Measurements from ENCODE around the gene TCF3. TPM values are rescaled to one million over a fixed set of nuclear protein-coding genes. Genes with fewer than 3 reads are reported as not detected.

TCF3 gene
- total RNA-seq, 5 donors from 2014 or later (not counting 1 experiment from before 2014, with no cell fraction given) = 63.3 to 107 (median 94.6) TPM

DNA sequence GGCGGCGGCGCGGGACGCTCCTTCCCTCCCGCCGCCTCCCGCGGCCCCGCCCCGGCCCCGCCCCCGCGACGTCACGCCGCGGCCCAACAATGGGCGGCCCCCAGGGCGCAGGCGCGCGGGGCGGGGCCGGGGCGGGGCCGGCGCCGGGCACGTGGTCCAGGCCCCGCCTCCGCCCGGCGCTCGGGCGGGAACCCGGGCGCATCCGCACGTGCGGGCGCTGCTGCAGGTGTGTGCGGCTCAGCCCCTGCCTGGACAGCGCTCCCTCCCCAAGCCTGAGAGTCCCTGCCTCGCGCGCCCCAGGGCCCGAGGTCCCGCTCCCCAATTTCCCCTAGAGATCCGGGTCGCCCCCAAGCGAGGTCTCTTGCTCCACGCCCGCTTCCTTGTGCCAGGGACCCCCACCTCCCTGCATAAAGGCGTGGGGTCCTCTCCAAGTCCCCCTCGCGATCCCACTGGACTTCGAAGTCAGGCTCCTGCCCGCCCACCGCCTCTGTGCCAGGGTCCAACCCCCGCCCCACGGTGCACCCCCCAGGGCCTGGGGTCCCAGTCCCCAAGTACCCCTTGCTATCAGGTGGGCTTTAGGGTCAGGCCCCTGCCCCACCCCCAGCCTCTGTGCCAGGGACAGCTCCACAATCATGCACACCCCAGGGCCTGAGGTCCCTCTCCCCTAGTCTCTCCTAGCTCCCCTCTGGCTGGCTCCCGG lies 83.9 kb downstream of the TCF3 start, which contains the start of gene MEX3D:
Gene MEX3D, minus strand, starts transcription at position 6 of the 700 bp plus-strand sequence. CDS start 267 bp downstream, outside the sequence.
- no peak within 1 kb of the TSS for H3K27ac ChIP-seq (ENCODE audit: low read length)
- Mint-ChIP-seq H3K9me3 (no peaks in the 10 kb centered on the region), H3K36me3 (no peaks in the 10 kb centered on the region), H3K4me1 (peaks cover 0 to 12% (median 2%) of the 10 kb centered on the region in 3 donors), H3K27ac (no peak within 1 kb of the TSS), H3K27me3 (peaks cover 3 to 5% of the 10 kb centered on the region in 2 donors), H3K4me3 (peak within 1 kb of the TSS; percentile 28 to 60 (median 51))
- peak within 1 kb of the TSS in 1 of 2 donors; percentile 33 for H3K4me3 ChIP-seq (ENCODE audit: control insufficient read depth in 1 of 2, extremely low read depth in 1 of 2, low read length in 1 of 2)
- no peaks in the 10 kb centered on the region for H3K9me3 ChIP-seq
- H3K4me1 ChIP-seq (ENCODE audit: control insufficient read depth in 1 of 2, extremely low read depth in 1 of 2, insufficient read depth in 2 of 2, low read length in 2 of 2) = peaks cover 4 to 15% of the 10 kb centered on the region in 2 experiments
- DNase-seq (peak; percentile 60 to 94 (median 77)), ATAC-seq (replicated peaks in 1 of 4) (peak; percentile 93 to 96 (median 95))
- H3K36me3 ChIP-seq (ENCODE audit: control insufficient read depth in 2 of 2, extremely low read depth in 1 of 2, insufficient read depth in 1 of 2, low read length in 1 of 2) = no peaks in the 10 kb centered on the region
- ChIA-PET POLR2A (interaction anchor here in 1 of 2 donors (0.5 kb wide), 1 partner anchor 25 kb away, joined by 3 read pairs; no protein-coding TSS in a partner anchor), CTCF (no interaction called here)
- WGBS (ENCODE audit: insufficient coverage) = 9% methylated on average over 62 of the region's 63 CpGs
- peaks cover 0 to 21% of the 10 kb centered on the region in 2 experiments for H3K27me3 ChIP-seq (replicated peaks in 1 of 2; ENCODE audit: control insufficient read depth in 2 of 2, extremely low read depth in 1 of 2, insufficient read depth in 2 of 2, low read length in 1 of 2)

DNA sequence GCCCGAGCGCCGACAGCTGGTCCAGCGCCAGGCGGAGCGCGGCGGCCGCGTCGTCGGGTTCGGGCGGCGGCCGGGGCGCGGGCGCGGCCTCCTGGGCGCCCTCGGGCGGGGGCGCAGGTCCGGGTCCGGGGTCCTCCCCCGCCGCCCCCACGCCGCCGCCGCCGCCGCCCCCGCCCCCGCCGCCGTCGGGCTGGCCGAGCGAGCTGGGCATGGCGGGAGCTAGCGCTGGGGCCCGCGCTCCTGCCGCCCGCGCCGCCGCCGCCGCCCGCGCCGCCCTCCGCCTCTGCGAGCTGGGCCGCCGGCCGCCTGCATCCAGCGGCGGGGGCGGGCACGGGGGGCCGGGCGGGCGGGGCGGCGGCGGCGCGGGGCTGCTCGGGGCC lies 84.6 kb downstream of the TCF3 start:
- no peaks in the 10 kb centered on the region for H3K9me3 Mint-ChIP-seq
- peak in 2 of 4 experiments; percentile 1 to 41 for ATAC-seq (replicated peaks in 1 of 4)
- Histone ChIP-seq H3K36me3 (ENCODE audit: control insufficient read depth in 2 of 2, extremely low read depth in 1 of 2, insufficient read depth in 1 of 2, low read length in 1 of 2) (no peaks in the 10 kb centered on the region), H3K4me3 (ENCODE audit: control insufficient read depth in 1 of 2, extremely low read depth in 1 of 2, low read length in 1 of 2) (no peak overlapping the region), H3K9me3 (no peaks in the 10 kb centered on the region), H3K27me3 (replicated peaks in 1 of 2; ENCODE audit: control insufficient read depth in 2 of 2, extremely low read depth in 1 of 2, insufficient read depth in 2 of 2, low read length in 1 of 2) (peaks cover 0 to 21% of the 10 kb centered on the region in 2 experiments), H3K27ac (ENCODE audit: low read length) (no peak overlapping the region), H3K4me1 (ENCODE audit: control insufficient read depth in 1 of 2, extremely low read depth in 1 of 2, insufficient read depth in 2 of 2, low read length in 2 of 2) (peaks cover 4 to 15% of the 10 kb centered on the region in 2 experiments)
- ChIA-PET POLR2A (no interaction called here), CTCF (no interaction called here)
- H3K27me3 Mint-ChIP-seq = peaks cover 3 to 5% of the 10 kb centered on the region in 2 donors
- H3K4me1 Mint-ChIP-seq = peaks cover 0 to 12% (median 2%) of the 10 kb centered on the region in 3 donors
- no peak overlapping the region for H3K27ac Mint-ChIP-seq
- H3K4me3 Mint-ChIP-seq = no peak overlapping the region
- whole genome bisulfite sequencing (ENCODE audit: insufficient coverage) = under 1% methylated on average over 62 of the region's 73 CpGs
- no peak for DNase-seq
- no peaks in the 10 kb centered on the region for H3K36me3 Mint-ChIP-seq

DNA sequence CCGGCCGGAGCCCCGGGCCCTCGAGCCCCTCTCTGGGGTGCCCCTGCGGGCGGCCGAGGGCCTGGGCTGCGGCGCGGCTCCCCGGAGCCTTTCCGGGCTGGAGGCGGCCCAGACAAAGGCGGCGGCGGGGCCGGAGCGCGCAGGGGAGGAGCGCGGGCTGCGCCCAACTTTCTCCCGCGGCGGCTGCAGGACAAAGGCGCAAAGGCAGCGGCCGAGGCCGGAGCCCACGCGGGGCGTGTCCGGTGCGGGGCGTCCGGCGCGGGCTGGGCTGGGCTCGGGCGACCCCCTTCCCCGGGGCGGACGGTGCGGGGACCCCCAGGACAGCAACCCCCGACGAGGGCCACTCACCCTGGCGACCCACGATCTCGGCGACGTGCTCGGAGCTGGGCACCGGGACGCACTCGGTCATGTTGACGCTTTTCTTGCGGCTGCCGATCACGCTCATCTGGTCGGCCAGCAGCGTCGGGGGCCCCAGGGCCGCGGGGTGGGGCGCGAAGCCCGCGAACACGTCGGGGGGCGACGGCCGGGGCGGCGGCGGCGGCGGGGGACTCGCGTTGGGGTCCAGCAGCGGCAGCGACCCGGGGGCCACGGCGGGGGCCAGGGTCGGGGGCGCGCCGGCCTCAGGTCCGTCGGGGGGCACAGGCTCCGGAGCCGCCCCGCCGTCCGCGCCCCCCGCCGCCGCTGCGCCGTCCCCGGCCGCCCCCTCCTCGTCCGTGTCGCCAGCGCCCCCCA lies 85.1 kb downstream of the TCF3 start:
- peaks cover 0 to 20% of the 10 kb centered on the region in 2 experiments for H3K27me3 ChIP-seq (replicated peaks in 1 of 2; ENCODE audit: control insufficient read depth in 2 of 2, extremely low read depth in 1 of 2, insufficient read depth in 2 of 2, low read length in 1 of 2)
- ATAC-seq (replicated peaks in 1 of 4) = no peak
- Mint-ChIP-seq H3K9me3 (no peaks in the 10 kb centered on the region), H3K36me3 (no peaks in the 10 kb centered on the region), H3K4me3 (peak overlapping the region in 1 of 3 donors; percentile 34), H3K4me1 (peaks cover 0 to 12% (median 2%) of the 10 kb centered on the region in 3 donors), H3K27ac (no peak overlapping the region), H3K27me3 (peaks cover 3 to 5% of the 10 kb centered on the region in 2 donors)
- DNase-seq = peak in 2 of 35 experiments; percentile 12 to 25
- H3K4me3 ChIP-seq (ENCODE audit: control insufficient read depth in 1 of 2, extremely low read depth in 1 of 2, low read length in 1 of 2) = no peak overlapping the region
- 2% methylated on average over 105 of the region's 108 CpGs for WGBS (ENCODE audit: insufficient coverage)
- no peaks in the 10 kb centered on the region for H3K9me3 ChIP-seq
- ChIA-PET CTCF (no interaction called here), POLR2A (no interaction called here)
- H3K27ac ChIP-seq (ENCODE audit: low read length) = no peak overlapping the region
- H3K4me1 ChIP-seq (ENCODE audit: control insufficient read depth in 1 of 2, extremely low read depth in 1 of 2, insufficient read depth in 2 of 2, low read length in 2 of 2) = peaks cover 4 to 15% of the 10 kb centered on the region in 2 experiments
- H3K36me3 ChIP-seq (ENCODE audit: control insufficient read depth in 2 of 2, extremely low read depth in 1 of 2, insufficient read depth in 1 of 2, low read length in 1 of 2) = no peaks in the 10 kb centered on the region

DNA sequence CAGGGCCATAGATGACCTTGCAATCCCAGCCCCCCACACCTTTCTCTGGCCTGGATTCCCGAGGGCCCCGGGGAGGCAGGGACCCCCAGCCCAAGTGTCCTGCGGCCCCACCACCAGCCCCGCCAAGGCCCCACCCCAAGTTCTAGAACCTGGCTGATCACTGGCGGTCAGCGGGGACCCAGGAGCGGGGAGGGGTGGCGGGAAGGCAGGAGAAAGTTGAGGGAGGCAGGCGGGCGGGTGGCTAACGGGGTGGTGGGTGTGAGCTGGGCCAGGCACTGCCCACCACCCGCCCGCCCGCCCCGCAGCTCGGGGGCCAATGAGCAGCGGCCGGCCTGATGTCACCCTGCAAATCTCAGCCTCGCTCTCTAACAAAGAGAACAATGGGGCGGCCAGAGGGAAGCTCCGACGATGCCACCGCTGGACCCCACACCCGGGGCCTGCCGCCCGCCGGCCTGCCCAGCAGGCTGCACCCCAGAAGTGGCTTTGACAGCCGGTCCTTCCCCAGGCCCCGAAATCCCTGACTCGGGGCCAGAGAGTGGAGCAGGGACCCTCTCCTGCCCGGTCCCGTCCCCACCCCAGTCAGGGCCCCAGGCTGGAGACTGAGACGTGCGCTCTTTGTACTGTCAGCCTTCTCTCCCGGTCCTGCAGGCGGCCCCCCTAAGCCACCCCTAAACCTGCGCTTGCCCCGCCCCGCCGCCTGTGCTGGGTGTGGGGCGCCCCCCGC lies 85.9 kb downstream of the TCF3 start:
- Mint-ChIP-seq H3K4me3 (peak overlapping the region in 1 of 3 donors; percentile 30), H3K27me3 (peaks cover 3 to 5% of the 10 kb centered on the region in 2 donors), H3K36me3 (no peaks in the 10 kb centered on the region), H3K9me3 (no peaks in the 10 kb centered on the region), H3K27ac (no peak overlapping the region), H3K4me1 (peaks cover 0 to 12% (median 2%) of the 10 kb centered on the region in 3 donors)
- H3K4me3 ChIP-seq (ENCODE audit: control insufficient read depth in 1 of 2, extremely low read depth in 1 of 2, low read length in 1 of 2) = no peak overlapping the region
- DNase-seq = peak in 1 of 35 experiments; percentile 21
- H3K4me1 ChIP-seq (ENCODE audit: control insufficient read depth in 1 of 2, extremely low read depth in 1 of 2, insufficient read depth in 2 of 2, low read length in 2 of 2) = peaks cover 4 to 15% of the 10 kb centered on the region in 2 experiments
- no peaks in the 10 kb centered on the region for H3K9me3 ChIP-seq
- peaks cover 0 to 18% of the 10 kb centered on the region in 2 experiments for H3K27me3 ChIP-seq (replicated peaks in 1 of 2; ENCODE audit: control insufficient read depth in 2 of 2, extremely low read depth in 1 of 2, insufficient read depth in 2 of 2, low read length in 1 of 2)
- no peak for ATAC-seq (replicated peaks in 1 of 4)
- POLR2A ChIA-PET = no interaction called here
- 50% methylated on average over 28 of the region's 42 CpGs for WGBS (ENCODE audit: insufficient coverage)
- CTCF ChIA-PET = no interaction called here
- no peak overlapping the region for H3K27ac ChIP-seq (ENCODE audit: low read length)
- H3K36me3 ChIP-seq (ENCODE audit: control insufficient read depth in 2 of 2, extremely low read depth in 1 of 2, insufficient read depth in 1 of 2, low read length in 1 of 2) = no peaks in the 10 kb centered on the region

DNA sequence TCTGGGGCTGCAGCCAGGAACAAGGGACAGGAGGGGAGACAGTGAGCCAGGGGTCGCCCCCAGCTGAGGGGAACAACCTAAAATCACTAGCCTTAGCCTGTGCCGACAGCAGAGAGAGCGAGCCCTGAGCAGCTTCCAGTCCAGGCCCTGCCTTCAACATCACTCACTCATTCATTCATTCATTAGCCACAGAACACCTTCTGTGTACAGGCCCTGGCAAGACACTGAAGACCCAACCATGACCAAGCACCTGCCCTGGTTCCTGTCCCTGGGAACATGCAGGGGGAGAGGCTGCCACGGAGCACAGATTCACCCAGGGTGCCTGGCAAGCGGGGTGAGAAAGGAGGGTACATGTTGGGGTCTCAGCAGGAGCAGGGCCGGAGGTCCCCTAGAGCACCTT lies 89.2 kb downstream of the TCF3 start:
- Histone ChIP-seq H3K27ac (ENCODE audit: low read length) (no peak overlapping the region), H3K36me3 (ENCODE audit: control insufficient read depth in 2 of 2, extremely low read depth in 1 of 2, insufficient read depth in 1 of 2, low read length in 1 of 2) (no peaks in the 10 kb centered on the region), H3K4me3 (ENCODE audit: control insufficient read depth in 1 of 2, extremely low read depth in 1 of 2, low read length in 1 of 2) (no peak overlapping the region), H3K27me3 (replicated peaks in 1 of 2; ENCODE audit: control insufficient read depth in 2 of 2, extremely low read depth in 1 of 2, insufficient read depth in 2 of 2, low read length in 1 of 2) (peaks cover 0 to 4% of the 10 kb centered on the region in 2 experiments), H3K9me3 (no peaks in the 10 kb centered on the region), H3K4me1 (ENCODE audit: control insufficient read depth in 1 of 2, extremely low read depth in 1 of 2, insufficient read depth in 2 of 2, low read length in 2 of 2) (peaks cover 2 to 10% of the 10 kb centered on the region in 2 experiments)
- no peak overlapping the region for H3K4me3 Mint-ChIP-seq
- no peak overlapping the region for H3K27ac Mint-ChIP-seq
- ChIA-PET CTCF (no interaction called here), POLR2A (no interaction called here)
- H3K4me1 Mint-ChIP-seq = peaks cover 0 to 3% (median 0%) of the 10 kb centered on the region in 3 donors
- whole genome bisulfite sequencing (ENCODE audit: insufficient coverage) = 83% methylated on average over 2 of the region's 6 CpGs
- H3K9me3 Mint-ChIP-seq = no peaks in the 10 kb centered on the region
- ATAC-seq (replicated peaks in 1 of 4) = no peak
- H3K27me3 Mint-ChIP-seq = no peaks in the 10 kb centered on the region
- DNase-seq = no peak
- H3K36me3 Mint-ChIP-seq = no peaks in the 10 kb centered on the region
